ENCODE results near the gene RABL2B.

GRCh38 chr22:50730013-50730891, 53.2 kb downstream of the RABL2B start:
- TF ChIP-seq POLR2AphosphoS5 (IDR thresholded peaks at IDR 0.05; ENCODE audit: insufficient read depth, low read depth, low read length): no peak
- TF ChIP-seq, protein P1, sequence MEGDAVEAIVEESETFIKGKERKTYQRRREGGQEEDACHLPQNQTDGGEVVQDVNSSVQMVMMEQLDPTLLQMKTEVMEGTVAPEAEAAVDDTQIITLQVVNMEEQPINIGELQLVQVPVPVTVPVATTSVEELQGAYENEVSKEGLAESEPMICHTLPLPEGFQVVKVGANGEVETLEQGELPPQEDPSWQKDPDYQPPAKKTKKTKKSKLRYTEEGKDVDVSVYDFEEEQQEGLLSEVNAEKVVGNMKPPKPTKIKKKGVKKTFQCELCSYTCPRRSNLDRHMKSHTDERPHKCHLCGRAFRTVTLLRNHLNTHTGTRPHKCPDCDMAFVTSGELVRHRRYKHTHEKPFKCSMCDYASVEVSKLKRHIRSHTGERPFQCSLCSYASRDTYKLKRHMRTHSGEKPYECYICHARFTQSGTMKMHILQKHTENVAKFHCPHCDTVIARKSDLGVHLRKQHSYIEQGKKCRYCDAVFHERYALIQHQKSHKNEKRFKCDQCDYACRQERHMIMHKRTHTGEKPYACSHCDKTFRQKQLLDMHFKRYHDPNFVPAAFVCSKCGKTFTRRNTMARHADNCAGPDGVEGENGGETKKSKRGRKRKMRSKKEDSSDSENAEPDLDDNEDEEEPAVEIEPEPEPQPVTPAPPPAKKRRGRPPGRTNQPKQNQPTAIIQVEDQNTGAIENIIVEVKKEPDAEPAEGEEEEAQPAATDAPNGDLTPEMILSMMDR (IDR thresholded peaks at IDR 0.05; ENCODE audit: extremely low read depth in 1 of 2, insufficient read depth in 1 of 2, low read depth in 1 of 2, low read length in 2 of 2): no peak
- TF ChIP-seq JUN (IDR thresholded peaks at IDR 0.05; ENCODE audit: borderline replicate concordance, insufficient read depth, insufficient read length, low read depth): no peak
- TF ChIP-seq POLR2A (IDR thresholded peaks at IDR 0.05; ENCODE audit: low read depth, low read length): no peak
- TF ChIP-seq MAX (IDR thresholded peaks at IDR 0.05; ENCODE audit: insufficient read depth, insufficient read length): no peak
